Gastrocnemius medialis (tissue), 4 donors: ENCODE data around the gene FASTKD2.

Experiments used
- CTCF ChIP-seq, 5 experiments: fragments of 450-650 bp in 3 of 5; fragments of 200-600 bp in 2 of 5; sonication (generic) in 2 of 5; IDR thresholded peaks in 4 of 5; conservative IDR thresholded peaks in 1 of 5; 1 replicate in 4 of 5; 2 replicates in 1 of 5; pipeline ENCODE4 v1.5.1; 2016 to 2019; ENCODE audit warnings: antibody characterized with exemption in 5 of 5, mild to moderate bottlenecking in 3 of 5, moderate library complexity in 3 of 5
- POLR2A ChIP-seq, 2 donors: fragments of 450-650 bp; IDR thresholded peaks; one replicate each; pipeline ENCODE4 v1.6.1; 2017; ENCODE audit warnings: antibody characterized with exemption in 2 of 2, mild to moderate bottlenecking in 2 of 2, moderate library complexity in 2 of 2

- TF ChIP-seq CTCF (IDR thresholded peaks at IDR 0.05 in 4 of 5, conservative IDR thresholded peaks at IDR 0.05 in 1 of 5) (no peak), POLR2A (IDR thresholded peaks at IDR 0.05) (no peak)
Measured at GRCh38 chr2:206837775-206838174, 72.4 kb downstream of the FASTKD2 start.
